H9 (cell line): ENCODE data around the gene EPHA8. TPM values are rescaled to one million over a fixed set of nuclear protein-coding genes. Genes with fewer than 3 reads are reported as not detected.

ENCODE experiments used
- DNase-seq: peaks from one replicate; pipeline ENCODE4 v3.0.0-alpha.2; 2017
- H2AFZ ChIP-seq: one replicate; pipeline ENCODE4 v1.6.1; 2013; ENCODE audit warnings: mild to moderate bottlenecking, low read length, control low read depth, moderate library complexity
- H2AK5ac ChIP-seq: 2 replicates; pipeline ENCODE4 v1.6.1; 2013; ENCODE audit warnings: low read length, control low read depth, mixed read lengths; ENCODE audit not compliant: insufficient read length
- H2BK120ac ChIP-seq: one replicate; pipeline ENCODE4 v1.6.1; 2013; ENCODE audit warnings: low read depth, mild to moderate bottlenecking, low read length, control low read depth, inconsistent platforms; ENCODE audit not compliant: poor library complexity, severe bottlenecking
- H2BK12ac ChIP-seq: 2 replicates; pipeline ENCODE4 v1.6.1; 2013; ENCODE audit warnings: low read length, control low read depth, mixed read lengths, low read depth; ENCODE audit not compliant: insufficient read length
- H2BK15ac ChIP-seq: 2 replicates; pipeline ENCODE4 v1.6.1; 2013; ENCODE audit warnings: low read depth, low read length, control low read depth
- H2BK20ac ChIP-seq: one replicate; pipeline ENCODE4 v1.6.1; 2013; ENCODE audit warnings: low read depth, mild to moderate bottlenecking, low read length, control low read depth, inconsistent platforms; ENCODE audit not compliant: poor library complexity, severe bottlenecking
- H2BK5ac ChIP-seq: 2 replicates; pipeline ENCODE4 v1.6.1; 2013; ENCODE audit warnings: low read length, control low read depth, mixed read lengths; ENCODE audit not compliant: insufficient read length
- H3K14ac ChIP-seq: 2 replicates; pipeline ENCODE4 v1.6.1; 2013; ENCODE audit warnings: low read length, control low read depth; ENCODE audit not compliant: insufficient read depth
- H3K18ac ChIP-seq: 2 replicates; pipeline ENCODE4 v1.6.1; 2013; ENCODE audit warnings: low read depth, mild to moderate bottlenecking, mixed read lengths, low read length, control low read depth; ENCODE audit not compliant: insufficient read length
- H3K23ac ChIP-seq: 2 replicates; pipeline ENCODE4 v1.6.1; 2013; ENCODE audit warnings: low read length, control low read depth, mixed read lengths, low read depth; ENCODE audit not compliant: insufficient read length
- H3K23me2 ChIP-seq: 2 replicates; pipeline ENCODE4 v1.6.1; 2013; ENCODE audit warnings: low read depth, mild to moderate bottlenecking, mixed read lengths, low read length, control low read depth; ENCODE audit not compliant: insufficient read length, poor library complexity, severe bottlenecking
- H3K27ac ChIP-seq: 2 replicates; pipeline ENCODE4 v1.5.1; 2013; ENCODE audit warnings: low read length, control low read depth, mixed read lengths, low read depth; ENCODE audit not compliant: insufficient read length
- H3K27me3 ChIP-seq: 2 replicates; pipeline ENCODE4 v1.6.1; 2013; ENCODE audit warnings: low read length, control low read depth, inconsistent platforms; ENCODE audit not compliant: insufficient read depth
- H3K4ac ChIP-seq: 2 replicates; pipeline ENCODE4 v1.6.1; 2013; ENCODE audit warnings: low read depth, mild to moderate bottlenecking, control low read depth, inconsistent platforms, low read length, moderate library complexity
- H3K4me1 ChIP-seq: 2 replicates; pipeline ENCODE4 v1.6.1; 2013; ENCODE audit warnings: low read length, control low read depth, inconsistent platforms; ENCODE audit not compliant: insufficient read depth
- H3K4me2 ChIP-seq: 2 replicates; pipeline ENCODE4 v1.6.1; 2013; ENCODE audit warnings: low read length, control low read depth, mixed read lengths; ENCODE audit not compliant: insufficient read length, insufficient read depth
- H3K56ac ChIP-seq: 2 replicates; pipeline ENCODE4 v1.6.1; 2013; ENCODE audit warnings: low read depth, mild to moderate bottlenecking, mixed read lengths, low read length, control low read depth; ENCODE audit not compliant: insufficient read length
- H3K79me1 ChIP-seq: 2 replicates; pipeline ENCODE4 v1.6.1; 2013; ENCODE audit warnings: low read depth, mild to moderate bottlenecking, moderate library complexity, low read length, control low read depth, inconsistent platforms; ENCODE audit not compliant: insufficient read depth, poor library complexity, severe bottlenecking
- H3K79me2 ChIP-seq: 2 replicates; pipeline ENCODE4 v1.6.1; 2013; ENCODE audit warnings: low read length, control low read depth, inconsistent platforms; ENCODE audit not compliant: insufficient read depth
- H3K9ac ChIP-seq: 2 replicates; pipeline ENCODE4 v1.6.1; 2013; ENCODE audit warnings: low read length, control low read depth, mixed read lengths; ENCODE audit not compliant: insufficient read length; ENCODE audit errors: extremely low read depth
- H3K9me3 ChIP-seq: one replicate; pipeline ENCODE4 v1.6.1; 2013; ENCODE audit warnings: low read depth, low read length, inconsistent platforms; ENCODE audit not compliant: control insufficient read depth
- H3T11ph ChIP-seq: one replicate; pipeline ENCODE4 v1.6.1; 2013; ENCODE audit warnings: mild to moderate bottlenecking, low read length, control low read depth, inconsistent platforms
- H4K20me1 ChIP-seq: one replicate; pipeline ENCODE4 v1.6.1; 2013; ENCODE audit not compliant: control insufficient read depth, insufficient read length, insufficient read depth
- H4K5ac ChIP-seq: 2 replicates; pipeline ENCODE4 v1.6.1; 2013; ENCODE audit warnings: low read depth, mild to moderate bottlenecking, mixed read lengths, low read length, control low read depth; ENCODE audit not compliant: insufficient read length
- H4K8ac ChIP-seq: replicated peaks from 2 replicates; pipeline ENCODE4 v1.6.1; 2013; ENCODE audit warnings: low read length, control low read depth, mixed read lengths, low read depth; ENCODE audit not compliant: insufficient read length
- H4K91ac ChIP-seq: 2 replicates; pipeline ENCODE4 v1.6.1; 2013; ENCODE audit warnings: low read depth, mild to moderate bottlenecking, moderate library complexity, mixed read lengths, low read length, control low read depth; ENCODE audit not compliant: insufficient read length
- H3K27ac Mint-ChIP-seq, 3 experiments: 2 replicates in 2 of 3; 3 replicates in 1 of 3; pipeline ENCODE4 v1.8.0; 2020 to 2021; ENCODE audit warnings: mixed read lengths in 3 of 3, mild to moderate bottlenecking in 1 of 3, moderate library complexity in 1 of 3
- H3K27me3 Mint-ChIP-seq: 2 replicates; pipeline ENCODE4 v1.8.0; 2021; ENCODE audit warnings: low read depth, mild to moderate bottlenecking, moderate library complexity, mixed read lengths
- H3K36me3 Mint-ChIP-seq, 3 experiments: 2 replicates in 2 of 3; 3 replicates in 1 of 3; pipeline ENCODE4 v1.8.0; 2020 to 2021; ENCODE audit warnings: low read depth in 3 of 3, mixed read lengths in 3 of 3; ENCODE audit not compliant: insufficient read depth in 1 of 3
- H3K4me1 Mint-ChIP-seq, 2 experiments: 2 replicates each; pipeline ENCODE4 v1.8.0; 2020; ENCODE audit warnings: mixed read lengths in 2 of 2
- H3K4me3 Mint-ChIP-seq, 2 experiments: 2 replicates in 1 of 2; 3 replicates in 1 of 2; pipeline ENCODE4 v1.8.0; 2020 to 2021; ENCODE audit warnings: mild to moderate bottlenecking in 2 of 2, mixed read lengths in 2 of 2, moderate library complexity in 1 of 2
- H3K9me3 Mint-ChIP-seq, 2 experiments: 2 replicates in 1 of 2; 3 replicates in 1 of 2; pipeline ENCODE4 v1.8.0; 2020; ENCODE audit warnings: mild to moderate bottlenecking in 2 of 2, mixed read lengths in 2 of 2, moderate library complexity in 1 of 2
- WGBS: extraction: QIAGEN DNeasy Blood & Tissue Kit; methylation state at CpG from one replicate; pipeline ENCODE4 v1.1.7; 2013; ENCODE audit warnings: missing lambda C conversion rate, low lambda C conversion rate, mixed read lengths; ENCODE audit not compliant: insufficient read length; ENCODE audit errors: extremely low coverage; 5-methylcytosine and 5-hydroxymethylcytosine counted together
- total RNA-seq: library from RNA; stranded (reverse); gene quantifications from 2 replicates; pipeline ENCODE4 v1.2.1, GENCODE V29; 2021
- TF ChIP-seq, protein P1 (sequence below): fragments of 200-600 bp; sonication (generic); conservative IDR thresholded peaks from 3 replicates; pipeline ENCODE4 v1.8.0; 2021; ENCODE audit warnings: antibody characterized with exemption, mild to moderate bottlenecking

The EPHA8 gene
- total RNA-seq, 1 experiment from 2014 or later = 3.4 TPM

DNA sequence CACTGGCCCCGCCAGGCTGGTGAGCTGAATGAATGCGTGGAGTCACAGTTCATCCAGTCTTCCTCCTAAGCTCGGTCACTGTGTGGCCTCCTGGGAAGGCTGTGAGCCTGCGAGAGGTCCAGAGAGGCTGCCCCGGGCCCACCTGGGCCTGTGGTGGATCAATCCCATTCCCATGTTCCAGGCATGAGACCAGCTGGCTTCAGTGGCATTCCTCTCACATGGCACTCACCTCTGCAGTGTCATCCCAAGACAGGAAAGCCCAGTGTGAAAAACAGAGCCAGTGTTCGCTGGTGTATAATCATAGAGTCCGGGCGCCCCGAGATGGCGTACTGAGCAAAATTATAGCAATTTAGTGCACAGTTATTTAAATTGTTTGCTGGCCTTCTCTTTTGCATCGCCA lies 37.6 kb upstream of the EPHA8 start:
- Histone ChIP-seq H2BK15ac (no peak overlapping the region), H3K27ac (no peak overlapping the region), H3K4me1 (no peaks in the 10 kb centered on the region), H4K91ac (no peak overlapping the region), H2AK5ac (no peak overlapping the region), H4K20me1 (no peaks in the 10 kb centered on the region), H3K14ac (no peak overlapping the region), H3K27me3 (no peaks in the 10 kb centered on the region), H4K5ac (no peak overlapping the region), H2AFZ (no peak overlapping the region), H3K9ac (no peak overlapping the region), H2BK12ac (no peak overlapping the region), H3K23ac (no peak overlapping the region), H3K18ac (no peak overlapping the region), H3K4ac (no peak overlapping the region), H3K23me2 (no peaks in the 10 kb centered on the region), H3K79me1 (no peaks in the 10 kb centered on the region), H3K4me2 (no peak overlapping the region), H2BK120ac (no peak overlapping the region), H3T11ph (no peak overlapping the region), H2BK20ac (no peak overlapping the region), H3K9me3 (no peaks in the 10 kb centered on the region), H2BK5ac (no peak overlapping the region), H3K79me2 (no peaks in the 10 kb centered on the region), H3K56ac (no peak overlapping the region), H4K8ac (no peak overlapping the region)
- no CpG with 5 or more reads among the region's 11 CpGs for WGBS
- DNase-seq = no peak
- Mint-ChIP-seq H3K27ac (peak overlapping the region in 1 of 3 experiments; percentile 13; a peak in 1 of 7 replicates), H3K9me3 (no peaks in the 10 kb centered on the region), H3K27me3 (no peaks in the 10 kb centered on the region), H3K4me1 (peaks cover 0 to 3% of the 10 kb centered on the region in 2 experiments; a peak in 1 of 4 replicates), H3K36me3 (peaks cover 7 to 54% (median 14%) of the 10 kb centered on the region in 3 experiments), H3K4me3 (no peak overlapping the region)
- TF ChIP-seq, protein P1, sequence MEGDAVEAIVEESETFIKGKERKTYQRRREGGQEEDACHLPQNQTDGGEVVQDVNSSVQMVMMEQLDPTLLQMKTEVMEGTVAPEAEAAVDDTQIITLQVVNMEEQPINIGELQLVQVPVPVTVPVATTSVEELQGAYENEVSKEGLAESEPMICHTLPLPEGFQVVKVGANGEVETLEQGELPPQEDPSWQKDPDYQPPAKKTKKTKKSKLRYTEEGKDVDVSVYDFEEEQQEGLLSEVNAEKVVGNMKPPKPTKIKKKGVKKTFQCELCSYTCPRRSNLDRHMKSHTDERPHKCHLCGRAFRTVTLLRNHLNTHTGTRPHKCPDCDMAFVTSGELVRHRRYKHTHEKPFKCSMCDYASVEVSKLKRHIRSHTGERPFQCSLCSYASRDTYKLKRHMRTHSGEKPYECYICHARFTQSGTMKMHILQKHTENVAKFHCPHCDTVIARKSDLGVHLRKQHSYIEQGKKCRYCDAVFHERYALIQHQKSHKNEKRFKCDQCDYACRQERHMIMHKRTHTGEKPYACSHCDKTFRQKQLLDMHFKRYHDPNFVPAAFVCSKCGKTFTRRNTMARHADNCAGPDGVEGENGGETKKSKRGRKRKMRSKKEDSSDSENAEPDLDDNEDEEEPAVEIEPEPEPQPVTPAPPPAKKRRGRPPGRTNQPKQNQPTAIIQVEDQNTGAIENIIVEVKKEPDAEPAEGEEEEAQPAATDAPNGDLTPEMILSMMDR = no peak
